BJ (cell line): ENCODE measurements around the gene LIN37. TPM values are rescaled to one million over a fixed set of nuclear protein-coding genes. Genes with fewer than 3 reads are reported as not detected.

Experiments
- CTCF ChIA-PET: fragments of 350-600 bp; formaldehyde crosslinking; extraction: SDS; loops from one replicate; lab custom pipeline; 2021; ENCODE audit warnings: antibody characterized with exemption, inconsistent platforms; lab: Yijun Ruan, JAX
- POLR2A ChIA-PET: fragments of 300-600 bp; sonication (Branson Sonifier 250); formaldehyde crosslinking; extraction: SDS; loops from one replicate; lab custom pipeline; 2021; ENCODE audit warnings: antibody characterized with exemption; lab: Charles Lee
- DNase-seq: peaks from one replicate; pipeline ENCODE4 v3.0.0-alpha.2; 2011; ENCODE audit warnings: low read depth
- H3K27me3 ChIP-seq: 2 replicates; pipeline ENCODE4 v1.6.0; 2011; ENCODE audit warnings: low read length; ENCODE audit not compliant: control insufficient read depth, insufficient read depth
- H3K36me3 ChIP-seq: 2 replicates; pipeline ENCODE4 v1.5.1; 2011; ENCODE audit warnings: low read length; ENCODE audit not compliant: control insufficient read depth, insufficient read depth
- H3K4me3 ChIP-seq: 2 replicates; pipeline ENCODE4 v1.5.1; 2011; ENCODE audit warnings: low read depth, mild to moderate bottlenecking, control low read depth, low read length
- CTCF ChIP-seq: IDR thresholded peaks from 2 replicates; pipeline ENCODE4 v1.5.1; 2011; ENCODE audit warnings: low read depth, mild to moderate bottlenecking, control low read depth, inconsistent platforms, low read length, moderate library complexity; ENCODE audit not compliant: insufficient read depth
- polyA plus RNA-seq: library from polyadenylated mRNA; depleted of rRNA; stranded (reverse); fragments of >200 nt; gene quantifications from 2 replicates; pipeline ENCODE4 v1.2.3, GENCODE V29; 2011

LIN37 gene
- polyA plus RNA-seq, 1 experiment = 15.0 TPM

DNA sequence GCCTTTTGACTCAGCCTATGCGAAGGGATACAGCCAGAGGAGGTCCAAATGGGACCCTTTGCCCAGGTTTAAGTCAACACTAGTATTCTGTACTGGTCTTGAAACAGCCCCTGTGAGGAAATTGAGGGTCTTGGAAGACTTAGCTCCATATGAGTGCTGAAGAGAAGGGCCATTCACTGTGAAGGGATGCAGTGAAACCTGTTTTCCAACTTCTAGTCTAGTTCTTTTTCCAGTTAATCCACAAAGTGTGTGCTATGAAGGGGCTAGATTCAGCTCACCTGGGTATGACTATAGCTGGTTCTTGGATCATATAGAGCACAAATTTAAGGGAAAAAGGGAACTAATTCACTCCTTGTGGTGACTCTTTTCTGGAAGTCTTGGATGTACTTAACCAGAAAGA is 40.0 kb upstream of the LIN37 start:
- no peaks in the 10 kb centered on the region for H3K36me3 ChIP-seq
- POLR2A ChIA-PET = interaction anchor here (0.6 kb wide), 1 partner anchor 65 kb away, joined by 3 read pairs; no protein-coding TSS in a partner anchor
- no peak for DNase-seq
- no peaks in the 10 kb centered on the region; the same call in none of the 2 replicates for H3K27me3 ChIP-seq
- H3K4me3 ChIP-seq = no peak overlapping the region
- no peak for TF ChIP-seq CTCF
- CTCF ChIA-PET = interaction anchor here (0.9 kb wide), 1 partner anchor 14 kb away, joined by 3 read pairs; no protein-coding TSS in a partner anchor

DNA sequence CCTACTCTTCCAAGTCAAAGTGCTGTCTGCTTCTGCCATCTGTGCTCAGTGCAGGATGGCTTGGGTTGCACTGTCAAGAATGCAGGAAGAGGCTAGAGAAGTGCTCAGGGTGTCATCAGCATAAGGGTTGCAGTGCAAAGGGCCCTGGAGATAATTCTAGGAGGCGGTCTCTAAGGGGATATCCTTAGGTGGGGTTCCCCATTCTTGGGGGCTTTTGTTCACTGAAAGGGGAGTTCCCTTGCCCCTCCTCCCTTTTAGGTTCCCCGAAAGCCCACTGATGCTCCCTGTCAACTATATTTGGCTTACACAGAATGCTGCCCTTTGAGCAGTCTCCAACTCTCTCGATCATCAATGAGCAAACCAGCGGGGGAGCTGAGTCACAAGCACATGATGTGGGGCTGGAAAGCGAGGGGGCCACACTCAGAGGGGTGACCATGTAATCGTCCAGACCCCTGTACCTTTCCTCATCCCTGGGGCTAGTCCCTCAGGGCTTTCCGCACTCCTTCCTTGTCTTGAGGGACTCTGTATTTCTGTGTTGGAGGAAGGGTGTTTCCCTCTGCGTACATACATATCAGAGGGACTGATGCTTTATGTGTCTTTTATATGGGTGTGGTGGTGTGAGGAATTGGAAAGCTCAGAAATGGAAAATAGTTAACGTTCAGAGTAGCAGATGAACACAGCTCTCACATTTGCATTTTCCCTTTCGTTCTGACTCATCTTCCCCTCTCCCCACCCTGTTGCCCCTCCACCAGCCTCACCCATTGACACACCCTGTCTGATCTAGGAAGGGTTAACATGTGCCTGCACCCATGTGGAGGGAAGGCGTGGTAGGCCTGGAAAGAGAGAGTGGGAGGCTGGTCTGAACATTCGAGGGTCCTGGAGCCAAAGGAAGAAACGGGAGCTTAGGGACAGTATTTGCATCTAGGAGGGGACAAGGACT is 37.3 kb upstream of the LIN37 start:
- POLR2A ChIA-PET = no interaction called here
- no peak for DNase-seq
- Histone ChIP-seq H3K36me3 (no peaks in the 10 kb centered on the region), H3K4me3 (no peak overlapping the region), H3K27me3 (no peaks in the 10 kb centered on the region; the same call in none of the 2 replicates)
- TF ChIP-seq CTCF = no peak
- CTCF ChIA-PET = interaction anchor here (0.6 kb wide), 1 partner anchor 37 kb away, joined by 3 read pairs; no protein-coding TSS in a partner anchor

GRCh38 chr19:35712567-35713505 is 35.5 kb upstream of the LIN37 start:
- no peak for DNase-seq
- ChIA-PET CTCF (interaction anchor here (0.6 to 2.4 kb wide), 4 partner anchors 18 to 360 kb away, joined by 3 to 8 read pairs (median 3); no protein-coding TSS in a partner anchor), POLR2A (no interaction called here)
- no peak for TF ChIP-seq CTCF
- H3K27me3 ChIP-seq = no peaks in the 10 kb centered on the region; the same call in none of the 2 replicates
- no peak overlapping the region for H3K4me3 ChIP-seq
- no peaks in the 10 kb centered on the region for H3K36me3 ChIP-seq

DNA sequence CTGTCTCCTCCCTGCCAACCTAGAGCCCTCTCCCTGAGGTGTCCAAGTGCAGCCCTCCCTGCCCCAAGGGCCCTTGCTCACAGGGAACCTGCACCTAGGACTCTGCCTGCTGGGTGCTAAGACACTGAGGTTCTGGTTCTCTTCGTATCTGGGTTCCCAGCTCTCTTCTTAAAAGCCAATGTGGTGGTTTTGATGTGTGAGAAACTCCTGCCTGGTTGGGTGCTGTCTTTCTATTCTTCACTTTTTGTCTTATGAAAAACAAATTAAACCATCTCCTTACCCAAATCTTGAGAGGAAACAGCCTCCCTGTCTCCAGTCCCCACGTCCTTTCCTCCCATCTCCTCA is 34.9 kb upstream of the LIN37 start:
- Histone ChIP-seq H3K36me3 (no peaks in the 10 kb centered on the region), H3K27me3 (no peaks in the 10 kb centered on the region; the same call in 1 of the 2 replicates), H3K4me3 (no peak overlapping the region)
- TF ChIP-seq CTCF = no peak
- ChIA-PET POLR2A (no interaction called here), CTCF (interaction anchor here (0.6 to 2.4 kb wide), 4 partner anchors 17 to 361 kb away, joined by 3 to 8 read pairs (median 4); no protein-coding TSS in a partner anchor)
- no peak for DNase-seq
